HG03558 (cell line): ENCODE data around the gene ATP1A3.

Experiments used
- ATAC-seq: cut with Tn5 transposase; IDR thresholded peaks from one replicate; pipeline ENCODE4 v1.9.1; 2021; ENCODE audit warnings: moderate number of reproducible peaks; ENCODE audit not compliant: unreplicated experiment; ENCODE audit errors: extremely low read depth

ATP1A3 gene

DNA sequence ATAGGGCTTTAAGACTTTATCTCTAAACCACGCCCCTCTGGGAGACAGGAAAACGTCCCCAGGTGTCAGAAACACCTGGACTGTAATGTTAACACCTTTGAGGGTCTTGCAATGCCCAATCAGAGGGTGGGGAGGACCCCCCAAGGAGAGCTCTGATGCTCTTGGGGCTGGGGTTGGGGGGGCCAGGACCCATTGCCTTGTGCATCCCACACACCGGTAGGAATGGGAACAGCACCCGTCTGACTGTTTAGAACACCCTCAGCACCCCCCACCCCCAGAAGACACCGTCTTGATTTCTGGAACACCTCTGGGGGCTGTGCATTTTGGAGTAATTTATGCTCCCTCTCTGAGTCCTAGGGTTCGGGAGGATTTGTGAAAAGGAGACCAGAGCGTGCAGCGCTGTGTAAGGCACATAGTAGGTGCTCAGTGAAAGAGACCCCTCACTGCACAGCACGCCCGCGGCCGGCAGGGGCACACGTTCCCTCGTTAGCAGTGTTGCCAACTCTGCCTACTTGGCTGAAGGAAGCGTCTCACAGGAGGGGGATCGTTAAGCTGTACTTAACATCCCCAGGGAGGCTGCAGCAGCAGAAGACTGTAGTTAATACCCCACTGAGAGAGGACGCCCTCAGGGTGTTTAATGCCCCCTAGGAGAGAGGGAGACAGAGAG, 63.0 kb downstream of the ATP1A3 start:
- no peak for ATAC-seq

DNA sequence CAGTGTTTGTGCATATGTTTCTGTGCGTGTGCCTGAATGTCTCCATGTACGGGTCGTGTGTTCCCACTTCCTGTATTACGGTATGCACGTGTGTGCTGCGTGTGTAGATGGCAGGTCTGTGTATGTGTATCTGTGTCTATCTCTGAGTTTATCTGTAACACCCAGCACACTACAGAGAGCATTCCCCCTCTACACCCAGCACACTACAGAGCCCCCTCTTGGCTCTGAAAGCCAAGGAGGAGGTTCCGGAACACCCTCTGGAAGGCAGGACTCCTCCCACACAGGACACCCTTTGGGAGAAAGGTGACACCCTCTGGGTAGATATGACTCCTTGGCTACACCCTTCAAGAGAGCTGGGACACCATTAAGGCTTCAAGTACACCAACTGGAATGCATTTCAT, 63.7 kb downstream of the ATP1A3 start:
- ATAC-seq: no peak

DNA sequence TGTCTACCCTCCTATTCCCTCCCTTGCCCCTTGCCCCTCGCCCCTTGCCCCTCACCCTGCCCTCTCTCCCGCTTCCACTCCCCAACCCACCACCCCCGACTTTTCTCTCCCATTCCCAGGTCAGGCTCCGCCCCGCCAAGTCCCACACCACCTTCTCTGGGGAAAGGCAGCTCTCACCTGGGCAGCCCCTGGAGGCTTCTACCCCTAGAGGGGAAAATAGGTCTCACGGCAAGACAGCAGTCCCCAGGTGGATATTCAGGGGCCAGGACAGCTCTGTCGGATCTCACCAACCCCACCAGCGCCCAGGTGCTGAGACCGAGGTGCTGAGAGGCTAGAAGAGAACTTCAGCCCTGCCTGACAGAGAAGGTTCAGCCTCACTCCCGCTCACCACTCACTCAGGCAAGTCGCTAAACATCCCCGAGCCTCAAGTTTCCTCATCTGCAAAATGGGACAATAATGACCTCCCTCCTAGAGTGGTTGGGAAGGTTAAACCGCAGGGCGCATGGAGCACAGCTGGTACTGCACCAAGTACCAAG, 64.4 kb downstream of the ATP1A3 start:
- ATAC-seq: no peak

DNA sequence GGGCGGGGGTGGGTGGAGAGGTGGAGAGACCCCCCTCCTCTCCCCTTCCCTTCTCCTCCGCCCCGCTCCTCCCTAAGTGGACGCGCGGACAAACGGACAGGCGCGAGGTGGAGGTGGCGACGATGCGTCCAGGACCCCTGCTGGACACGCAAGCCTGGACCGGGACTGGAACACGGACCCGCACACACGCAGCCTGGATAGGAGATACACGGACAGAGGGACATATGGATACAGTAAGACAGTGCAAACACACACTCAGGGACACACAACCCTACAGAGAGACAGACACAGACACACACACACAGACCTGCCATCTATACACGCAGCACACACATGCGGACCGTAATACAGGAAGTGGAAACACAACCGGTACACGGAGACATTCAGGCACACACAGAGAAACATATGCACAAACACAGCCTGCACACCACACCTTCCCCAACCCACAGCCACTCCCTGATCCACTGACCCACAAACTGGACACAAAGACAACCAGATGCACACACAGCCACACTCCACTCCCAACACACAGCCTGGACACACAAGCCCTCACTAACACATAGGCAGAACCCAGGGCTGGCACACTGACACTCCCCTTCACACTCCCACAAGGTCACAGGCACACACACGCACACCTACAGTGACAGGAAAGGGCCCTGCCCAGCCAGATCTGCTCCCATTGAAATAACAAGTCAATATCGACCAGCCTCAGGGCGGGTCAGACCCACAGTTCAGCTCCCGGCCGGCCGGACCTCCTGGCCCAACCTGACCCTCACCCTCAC, 65.1 kb downstream of the ATP1A3 start:
- no peak for ATAC-seq

DNA sequence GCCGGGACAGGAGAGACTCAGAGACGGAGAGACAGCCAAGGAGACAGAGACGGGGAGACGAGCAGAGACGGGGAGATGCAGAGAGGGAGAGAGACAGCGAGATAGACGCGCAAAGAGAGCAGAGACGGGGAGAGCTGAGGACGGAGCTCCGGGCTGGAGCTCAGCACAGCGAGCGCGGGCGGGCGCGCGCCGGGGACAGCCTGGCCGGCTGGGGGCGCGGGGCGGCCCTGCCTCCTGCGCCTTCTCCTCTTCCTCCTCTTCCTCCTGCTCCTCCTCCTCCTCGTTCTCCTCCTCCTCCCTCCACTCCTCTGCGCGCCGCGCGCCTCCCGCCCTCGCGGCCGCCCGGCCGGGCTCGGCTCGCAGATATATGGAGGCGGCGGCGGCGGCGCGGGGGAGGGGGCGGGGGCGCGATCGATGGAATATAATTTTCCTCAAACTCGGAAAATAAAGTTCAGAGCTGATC, 65.8 kb downstream of the ATP1A3 start, which contains the start of gene ERFL:
Gene ERFL, minus strand, starts transcription at position 229 of the 463 bp plus-strand sequence. CDS start 15,530 bp downstream, outside the sequence.
- no peak for ATAC-seq

DNA sequence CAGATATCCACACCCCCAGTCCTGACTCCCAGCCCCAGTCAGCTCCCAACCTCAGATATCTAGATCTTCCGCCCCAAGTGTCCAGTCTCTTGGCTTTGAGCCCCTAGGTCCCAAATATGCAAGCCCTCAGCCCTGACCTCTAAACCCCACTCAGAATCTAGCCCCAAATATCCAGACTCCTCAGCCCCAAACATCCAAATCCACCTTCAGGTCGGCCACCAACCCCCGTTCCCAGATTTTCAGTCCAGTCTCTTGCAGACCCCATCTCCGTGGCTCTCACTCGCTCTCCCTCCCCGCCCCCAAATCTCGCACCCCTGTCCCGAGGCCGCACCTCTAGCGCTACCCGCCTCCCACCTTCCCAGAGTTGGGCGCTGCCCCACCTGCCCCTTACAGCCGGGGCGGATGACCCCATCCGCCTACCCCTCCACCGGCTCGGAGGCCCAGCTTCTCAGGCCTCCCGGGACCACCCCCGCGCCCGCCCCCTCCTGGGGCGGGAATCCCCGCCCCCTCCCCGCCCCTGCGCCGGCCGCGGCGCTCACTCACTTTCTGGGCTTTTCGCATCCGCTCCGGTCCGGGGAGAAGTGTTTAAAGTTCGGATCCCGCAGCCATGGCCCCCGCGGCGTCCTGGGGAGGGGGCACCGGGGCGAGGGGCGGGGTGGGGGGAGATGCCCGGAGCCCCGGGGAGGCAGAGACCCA, 66.4 kb downstream of the ATP1A3 start:
- no peak for ATAC-seq

DNA sequence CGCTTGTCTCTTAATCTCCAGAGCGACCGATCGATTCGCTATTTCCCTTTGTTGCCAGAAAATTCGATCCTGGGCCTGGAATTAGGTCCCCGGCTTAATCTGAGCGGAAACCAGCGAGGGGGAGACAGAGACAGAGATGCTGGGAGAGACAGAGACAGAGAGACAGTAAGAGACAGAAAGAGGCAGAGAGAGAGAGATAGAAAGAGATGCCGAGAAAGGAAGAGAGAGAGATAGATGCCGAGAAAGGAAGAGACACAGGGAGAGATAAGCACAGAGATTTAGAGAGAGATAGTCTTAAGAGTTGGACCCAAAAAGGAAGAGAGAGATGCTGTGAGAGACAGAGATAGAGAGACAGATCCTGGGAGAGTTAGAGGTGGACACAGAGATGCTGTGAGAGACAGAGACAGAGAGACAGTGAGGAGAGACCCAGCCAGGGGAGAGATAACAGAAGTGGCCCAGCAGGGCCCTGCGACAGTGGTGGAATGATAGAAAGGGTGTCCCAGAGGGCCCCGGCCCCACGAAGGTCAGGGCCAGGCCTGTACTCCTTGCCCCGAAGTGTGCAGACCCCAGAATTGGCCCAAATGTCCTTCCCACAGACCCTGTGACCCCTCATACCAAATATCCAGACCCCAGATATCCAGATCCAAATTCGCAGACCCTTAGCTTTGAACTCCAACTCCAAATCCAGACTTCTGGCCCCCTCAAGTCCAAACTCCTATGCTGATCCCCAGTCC, 67.1 kb downstream of the ATP1A3 start:
- no peak for ATAC-seq

DNA sequence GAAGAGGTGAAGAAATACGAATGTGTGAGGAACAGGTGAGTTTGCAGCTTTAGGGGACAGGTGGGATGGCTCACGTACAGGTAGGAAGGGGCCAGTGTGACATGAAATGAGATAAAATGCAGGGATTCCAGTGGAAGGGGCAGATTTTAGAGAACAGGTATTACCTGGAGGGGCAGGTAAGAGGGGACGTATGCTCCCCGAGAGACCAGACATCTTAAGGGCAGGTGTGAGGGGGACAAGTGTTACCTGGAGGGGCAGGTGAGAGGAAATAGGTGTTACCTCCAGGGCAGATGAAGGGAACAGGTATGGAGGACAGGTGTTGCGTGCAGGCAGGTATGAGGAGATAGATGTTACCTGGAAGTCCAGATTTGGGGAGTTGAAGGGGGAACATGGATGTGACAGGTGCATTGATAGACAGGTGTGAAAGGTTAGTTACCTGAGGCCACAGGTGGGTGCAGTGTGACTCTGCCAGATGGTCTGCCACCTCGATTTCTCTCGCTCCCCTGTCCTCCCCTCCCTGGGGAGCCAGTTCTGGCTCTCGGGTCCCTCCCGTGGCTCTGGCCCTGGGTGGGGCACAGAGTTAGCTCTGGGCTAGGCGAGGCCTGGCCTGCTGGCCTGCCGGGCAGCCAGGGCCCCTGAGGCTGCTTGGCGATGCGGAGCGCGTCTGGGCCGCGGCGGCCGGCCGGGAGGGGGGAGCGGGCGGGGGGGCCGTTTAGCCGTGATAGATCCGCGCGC, 67.8 kb downstream of the ATP1A3 start:
- no peak for ATAC-seq

DNA sequence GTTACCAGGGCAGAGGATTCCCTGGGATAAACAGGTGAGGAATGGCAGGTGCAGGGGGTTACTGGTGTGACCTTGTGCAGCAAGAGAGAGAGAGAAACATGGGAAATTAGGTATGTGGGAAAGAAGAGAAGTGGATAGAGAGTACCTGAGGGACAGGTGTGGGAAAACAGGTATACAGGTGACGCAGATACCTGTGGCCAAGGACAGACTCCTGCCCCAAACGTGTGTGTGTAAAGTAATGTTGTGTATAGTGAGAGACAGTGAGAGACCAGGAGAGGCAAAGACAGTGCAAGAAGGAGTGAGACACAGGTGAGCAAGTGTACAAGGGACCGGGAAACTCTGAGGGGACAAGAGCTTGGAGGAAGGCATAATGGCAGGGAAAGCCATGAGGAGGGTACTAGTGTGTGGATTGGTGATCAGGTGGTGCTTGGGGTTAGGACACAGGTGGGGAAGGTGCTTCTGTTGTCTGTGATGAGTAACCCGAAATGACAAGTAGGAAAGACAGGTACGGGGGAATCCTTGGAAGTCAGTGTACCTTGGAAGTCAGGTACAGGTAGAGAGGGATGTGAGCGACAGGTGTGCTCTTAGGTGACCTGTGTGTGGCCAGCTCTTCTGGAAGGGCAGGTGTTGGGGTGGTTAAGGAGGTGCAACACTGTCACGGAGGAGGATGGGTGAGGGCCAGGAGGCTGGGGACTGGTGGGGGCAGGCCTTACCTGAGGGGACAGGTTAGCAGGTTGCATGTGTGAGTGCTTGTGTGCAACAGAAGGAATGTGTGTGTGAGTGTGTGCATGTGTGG, 68.6 kb downstream of the ATP1A3 start:
- no peak for ATAC-seq

DNA sequence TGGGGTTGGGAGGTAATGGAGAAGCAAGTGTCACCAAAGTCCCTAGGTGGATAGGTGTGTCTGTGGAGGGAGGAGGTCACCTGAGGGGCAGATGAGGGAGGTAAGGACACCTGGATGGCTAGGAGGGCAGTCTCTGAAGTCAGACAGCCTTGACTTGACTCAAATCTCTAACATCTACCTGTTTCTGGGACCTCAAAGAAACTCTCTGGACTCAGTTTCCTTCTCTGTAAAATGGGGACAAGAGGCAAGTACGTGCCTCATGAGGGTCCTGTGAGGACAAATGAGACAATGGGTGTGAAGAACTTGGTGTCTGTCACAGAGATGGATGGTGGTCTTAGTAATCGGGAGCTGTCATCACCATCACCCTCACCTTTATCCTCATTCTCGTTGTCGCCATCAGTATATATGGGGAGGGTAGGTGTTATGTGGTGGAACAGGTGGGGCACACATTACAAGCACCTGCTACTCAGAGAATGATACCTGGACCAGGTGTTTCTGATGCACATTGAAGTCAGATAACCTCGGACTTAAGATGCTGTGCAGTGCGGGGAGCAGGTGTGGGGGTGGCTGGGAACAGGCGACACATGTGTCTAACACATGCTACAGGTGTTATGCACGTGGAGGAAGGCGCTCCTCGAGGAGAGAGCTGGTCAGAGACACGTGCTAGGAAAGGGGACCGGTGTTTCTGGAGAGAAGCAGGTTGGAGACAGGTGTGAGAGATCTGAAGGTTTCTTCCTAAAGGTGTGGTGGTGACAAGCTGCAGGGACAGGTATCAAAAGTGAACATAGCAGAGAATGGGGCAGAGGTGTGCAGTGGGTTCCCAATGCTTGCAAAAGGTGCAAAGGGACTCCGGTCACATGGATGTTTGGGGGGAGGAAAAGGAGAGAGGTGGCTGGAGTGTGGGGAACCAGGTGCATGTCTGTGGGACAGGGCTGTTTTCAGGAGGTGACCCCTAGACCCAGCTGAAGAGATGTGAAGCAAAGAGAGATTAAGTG, 69.6 kb downstream of the ATP1A3 start:
- ATAC-seq: no peak

DNA sequence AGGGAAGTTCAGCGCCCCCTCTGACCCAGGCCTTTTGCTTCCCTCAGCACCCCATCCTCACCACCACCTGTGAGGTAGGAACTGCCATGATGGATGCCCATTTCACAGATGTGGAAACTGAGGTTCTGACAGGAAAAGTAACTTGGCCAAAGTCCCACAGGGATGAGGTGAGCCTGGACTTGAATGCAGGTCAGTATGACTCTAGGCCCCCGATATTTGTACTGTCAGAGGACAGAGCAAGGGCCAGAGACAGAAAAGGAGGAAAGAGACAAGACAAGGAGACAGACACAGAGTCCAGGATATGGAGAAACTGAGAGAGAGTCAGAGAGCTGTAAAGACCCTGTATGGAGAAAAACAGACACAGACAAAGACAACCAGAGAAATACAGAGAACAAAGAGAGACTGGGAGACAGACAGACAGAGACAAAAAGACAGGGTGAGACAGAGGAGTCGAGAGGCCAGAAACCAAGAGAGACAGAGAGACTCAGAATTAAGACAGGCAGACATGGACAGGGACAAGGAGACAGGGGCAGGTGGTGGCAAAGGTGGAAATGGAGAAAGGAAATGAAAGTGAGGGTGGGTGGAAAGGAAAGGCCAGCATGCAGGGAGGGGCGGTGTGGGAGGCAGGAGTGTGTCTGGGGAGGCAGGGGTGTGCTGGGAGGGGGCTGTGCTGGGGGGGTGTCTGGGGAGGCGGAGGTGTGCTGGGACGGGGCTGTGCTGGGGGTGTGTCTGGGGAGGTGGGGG, 70.8 kb downstream of the ATP1A3 start:
- ATAC-seq: no peak

DNA sequence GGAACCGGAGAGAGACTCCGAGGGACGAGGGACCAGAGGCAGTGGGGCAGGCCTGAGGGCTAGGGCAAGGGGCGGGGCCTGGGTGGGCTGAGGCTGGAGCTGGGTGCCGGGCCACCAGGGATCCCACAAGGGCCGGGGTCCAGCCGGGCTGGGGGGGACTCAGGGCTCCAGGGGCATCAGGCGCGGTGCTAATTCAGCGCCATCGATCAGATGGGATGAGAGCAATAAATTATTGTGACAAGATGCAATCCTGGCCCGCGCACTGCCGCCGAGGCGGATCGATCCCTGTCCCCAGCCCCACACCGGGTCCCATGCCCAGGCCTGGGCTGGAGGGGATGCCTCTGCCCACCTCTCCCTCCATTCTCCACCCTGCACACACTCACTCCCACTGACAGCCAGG, 71.4 kb downstream of the ATP1A3 start:
- no peak for ATAC-seq

DNA sequence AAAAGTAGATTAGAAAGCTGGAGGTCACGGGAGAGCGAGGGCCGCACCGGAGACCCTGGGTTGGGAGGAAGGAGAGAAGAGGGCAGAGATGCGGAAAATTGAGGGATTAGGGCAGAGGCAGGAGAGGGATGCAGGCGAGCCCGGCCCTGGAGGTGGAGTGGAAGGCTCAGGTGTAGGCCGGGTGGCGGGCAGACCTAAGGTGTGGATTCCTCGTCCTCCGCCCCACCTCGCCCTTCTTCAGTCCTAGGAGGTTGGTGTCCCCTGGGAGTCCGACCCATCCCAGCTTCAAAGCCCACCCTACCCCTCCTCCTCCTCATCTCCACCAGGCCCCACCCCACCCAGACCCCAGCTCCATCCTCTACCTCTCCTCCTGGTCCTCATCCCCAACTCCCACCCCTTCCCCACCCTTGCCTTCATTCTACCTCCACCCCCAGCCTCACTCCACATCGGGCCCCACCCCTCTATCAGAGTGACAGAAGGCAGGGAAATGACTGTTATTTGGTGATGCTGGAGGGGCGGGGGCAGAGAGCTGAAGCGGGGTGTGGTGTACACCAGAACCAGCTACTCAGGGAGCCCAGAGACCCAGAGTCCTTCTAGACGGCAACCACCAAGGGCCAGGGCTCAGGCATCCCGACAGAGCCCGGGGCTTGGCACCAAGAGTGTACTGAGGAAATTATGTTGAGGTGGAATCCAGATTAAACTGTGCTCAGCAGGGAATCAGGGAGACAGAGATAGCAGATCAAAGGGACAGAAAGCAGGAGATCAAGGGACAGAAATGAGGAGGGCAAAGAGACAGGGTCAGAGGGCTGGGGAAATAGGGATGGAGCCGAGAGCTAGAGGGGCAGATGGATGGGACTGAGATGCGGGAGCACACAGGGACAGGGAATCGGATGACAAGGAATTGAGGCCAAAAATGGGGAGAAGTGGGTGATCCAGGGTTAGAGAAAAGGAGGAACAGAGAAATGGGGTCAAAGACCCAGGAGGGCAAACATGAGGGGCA, 72.2 kb downstream of the ATP1A3 start:
- ATAC-seq: no peak

DNA sequence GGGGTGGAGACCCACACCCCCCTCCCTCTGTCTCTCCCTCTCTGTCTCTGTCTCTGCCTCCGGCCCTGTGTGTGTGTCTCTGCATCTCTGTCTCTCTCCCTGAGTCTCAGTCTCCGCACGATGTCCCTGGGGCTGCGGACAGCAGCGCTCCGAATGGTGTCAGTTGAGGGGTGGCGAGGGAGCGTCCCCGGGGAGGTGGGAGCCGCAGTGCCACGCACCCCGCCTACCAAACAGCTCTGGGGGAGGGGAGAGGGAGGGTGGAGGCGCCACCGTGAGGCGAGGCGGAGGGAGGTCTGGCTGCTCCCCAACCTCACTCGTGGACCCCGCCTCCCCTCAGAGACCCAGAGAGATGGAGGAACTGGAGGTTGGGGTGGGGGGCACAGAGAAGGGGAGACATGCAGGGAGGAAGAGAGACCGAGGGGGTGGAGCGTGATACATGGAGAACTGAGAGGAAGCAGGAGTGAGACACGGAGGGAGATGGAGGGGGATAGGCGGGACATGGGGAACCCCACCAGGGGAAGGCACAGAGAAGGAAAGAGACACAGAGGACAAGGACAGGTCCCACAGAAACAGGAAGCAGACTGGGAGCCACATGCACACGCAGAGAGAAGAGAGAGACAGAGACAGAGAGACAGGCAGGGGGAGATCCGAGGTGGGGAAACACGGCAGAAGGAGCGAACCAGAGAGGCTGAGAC, 73.0 kb downstream of the ATP1A3 start:
- no peak for ATAC-seq
